Right atrium auricular region (tissue), 2 donors: ENCODE data around the gene TRUB2. TPM values are rescaled to one million over a fixed set of nuclear protein-coding genes. Genes with fewer than 3 reads are reported as not detected.

Experiments used
- DNase-seq: peaks from one replicate; pipeline ENCODE4 v3.0.0-alpha.2; 2019; ENCODE audit warnings: low spot score
- H3K27ac ChIP-seq, 2 donors: fragments of 200-600 bp; sonication (generic); 1 replicate in 1 of 2; 2 replicates in 1 of 2; pipeline ENCODE4 v1.5.1; 2016 to 2019
- H3K27me3 ChIP-seq, 2 donors: fragments of 200-600 bp; sonication (generic); one replicate each; pipeline versions ENCODE4 v1.5.1 to v1.6.0; 2017 to 2019
- H3K36me3 ChIP-seq: fragments of 200-600 bp; sonication (generic); one replicate; pipeline ENCODE4 v1.5.1; 2016
- H3K4me1 ChIP-seq, 2 donors: fragments of 200-600 bp; sonication (generic); one replicate each; pipeline versions ENCODE4 v1.5.1 to v1.6.0; 2017 to 2019
- H3K4me3 ChIP-seq, 2 donors: fragments of 200-600 bp; sonication (generic); 1 replicate in 1 of 2; 2 replicates in 1 of 2; pipeline ENCODE4 v1.5.1; 2017 to 2019; ENCODE audit warnings: mild to moderate bottlenecking in 1 of 2, moderate library complexity in 1 of 2
- H3K9me3 ChIP-seq, 2 donors: fragments of 200-600 bp; sonication (generic); one replicate each; pipeline ENCODE4 v1.5.1; 2019
- CTCF ChIP-seq, 2 donors: fragments of 200-600 bp; sonication (generic); IDR thresholded peaks; one replicate each; pipeline ENCODE4 v1.5.1; 2019; ENCODE audit warnings: antibody characterized with exemption in 2 of 2
- total RNA-seq, 2 donors: library from RNA; depleted of rRNA; stranded (reverse); fragments of >200 nt; gene quantifications; one replicate each; pipeline ENCODE4 v1.1.0, GENCODE V29; 2016

TRUB2 gene
- total RNA-seq, 2 donors from 2014 or later, result 9.3 to 10.2 TPM

- no peak for TF ChIP-seq CTCF (IDR thresholded peaks at IDR 0.05)
- H3K27ac ChIP-seq, result peak overlapping the region in 1 of 2 donors; percentile 58
- no peaks in the 10 kb centered on the region for H3K36me3 ChIP-seq
- peaks cover 0 to 33% of the 10 kb centered on the region in 2 donors for H3K4me1 ChIP-seq
- no peak overlapping the region for H3K4me3 ChIP-seq
- no peak for DNase-seq
- H3K9me3 ChIP-seq, result no peaks in the 10 kb centered on the region
- H3K27me3 ChIP-seq, result no peaks in the 10 kb centered on the region
Measured at GRCh38 chr9:128365525-128365924, 43.3 kb upstream of the TRUB2 start.

DNA sequence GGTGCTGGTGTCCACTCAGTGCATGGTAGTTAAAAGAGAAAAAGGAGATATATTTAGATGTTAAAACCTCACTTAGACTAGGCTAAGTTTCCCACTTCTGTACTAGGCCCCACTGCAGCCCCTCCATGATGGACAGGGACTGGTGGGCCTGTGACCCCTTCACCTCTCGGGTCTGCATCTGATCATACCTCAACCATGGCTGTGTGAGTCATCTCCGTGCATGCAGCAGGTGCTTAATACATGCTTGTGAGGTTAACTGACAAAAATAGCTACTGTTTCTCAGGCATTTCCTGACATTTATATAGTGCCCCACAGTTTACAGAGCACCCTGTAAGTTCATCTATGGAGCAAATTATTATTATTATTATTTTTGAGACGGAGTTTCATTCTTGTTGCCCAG lies 40.5 kb upstream of the TRUB2 start:
- no peak for TF ChIP-seq CTCF (IDR thresholded peaks at IDR 0.05)
- H3K27me3 ChIP-seq, result no peaks in the 10 kb centered on the region
- peaks cover 0 to 27% of the 10 kb centered on the region in 2 donors for H3K4me1 ChIP-seq
- DNase-seq, result no peak
- H3K4me3 ChIP-seq, result no peak overlapping the region
- H3K9me3 ChIP-seq, result no peaks in the 10 kb centered on the region
- no peaks in the 10 kb centered on the region for H3K36me3 ChIP-seq
- no peak overlapping the region for H3K27ac ChIP-seq

- H3K36me3 ChIP-seq, result no peaks in the 10 kb centered on the region
- H3K4me3 ChIP-seq, result peak overlapping the region; percentile 30 to 48
- peak; percentile 79 to 91 for TF ChIP-seq CTCF (IDR thresholded peaks at IDR 0.05)
- no peaks in the 10 kb centered on the region for H3K9me3 ChIP-seq
- peak; percentile 87 for DNase-seq
- H3K27ac ChIP-seq, result peak overlapping the region; percentile 20 to 55
- peaks cover 0 to 27% of the 10 kb centered on the region in 2 donors for H3K4me1 ChIP-seq
- H3K27me3 ChIP-seq, result no peaks in the 10 kb centered on the region
Measured at GRCh38 chr9:128361986-128362646, 39.9 kb upstream of the TRUB2 start.

- H3K4me1 ChIP-seq, result peaks cover 0 to 27% of the 10 kb centered on the region in 2 donors
- peaks cover 4% of the 10 kb centered on the region for H3K36me3 ChIP-seq
- peak overlapping the region in 1 of 2 donors; percentile 48 for H3K4me3 ChIP-seq
- no peaks in the 10 kb centered on the region for H3K27me3 ChIP-seq
- peak overlapping the region; percentile 20 to 55 for H3K27ac ChIP-seq
- DNase-seq, result no peak
- TF ChIP-seq CTCF (IDR thresholded peaks at IDR 0.05), result no peak
- no peaks in the 10 kb centered on the region for H3K9me3 ChIP-seq
Measured at GRCh38 chr9:128361296-128361985, 39.2 kb upstream of the TRUB2 start.

DNA sequence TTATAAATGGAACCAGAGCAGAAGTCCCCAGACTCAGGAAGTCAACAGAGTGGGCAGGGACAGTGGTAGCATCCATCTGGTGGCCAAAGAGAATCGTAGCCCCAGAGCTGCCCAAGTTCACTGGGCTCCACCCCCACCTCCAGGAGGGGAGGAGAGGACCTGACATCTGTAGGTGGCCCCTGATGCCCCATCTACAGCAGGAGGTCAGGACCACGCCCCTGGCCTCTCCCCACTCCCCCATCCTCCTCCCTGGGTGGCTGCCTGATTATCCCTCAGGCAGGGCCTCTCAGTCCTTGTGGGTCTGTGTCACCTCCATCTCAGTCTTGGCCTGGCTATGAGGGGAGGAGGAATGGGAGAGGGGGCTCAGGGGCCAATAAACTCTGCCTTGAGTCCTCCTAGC lies 38.6 kb upstream of the TRUB2 start:
- H3K27me3 ChIP-seq, result no peaks in the 10 kb centered on the region
- peaks cover 10% of the 10 kb centered on the region for H3K36me3 ChIP-seq
- DNase-seq, result no peak
- TF ChIP-seq CTCF (IDR thresholded peaks at IDR 0.05), result no peak
- H3K4me1 ChIP-seq, result peaks cover 0 to 27% of the 10 kb centered on the region in 2 donors
- H3K9me3 ChIP-seq, result no peaks in the 10 kb centered on the region
- no peak overlapping the region for H3K27ac ChIP-seq
- no peak overlapping the region for H3K4me3 ChIP-seq
